ENCODE data around the gene ACADSB. TPM values are rescaled to one million over a fixed set of nuclear protein-coding genes. Genes with fewer than 3 reads are reported as not detected.

The ACADSB gene
- 4.6 and 5.1 TPM in 2 replicates for total RNA-seq

GRCh38 chr10:123008355-123009104 is at the start of gene ACADSB, which contains the start of gene IKZF5:
Gene ACADSB (plus strand): TSS chr10:123009006. CDS start chr10:123009030, 24 bp downstream.
Gene IKZF5 (minus strand): TSS chr10:123008795. CDS start chr10:122998625, 10,170 bp downstream.

GRCh38 chr10:122980209-122981065 is 28.4 kb upstream of the ACADSB start, which contains the start of gene PSTK:
Gene PSTK (plus strand): TSS chr10:122980401. CDS start chr10:122980480, 79 bp downstream.

Other genes with a start within 250 kb of the ACADSB start
- 0.09 and 0.28 TPM in 2 replicates for gene CUZD1, start 163.1 kb upstream of the ACADSB start, total RNA-seq
- gene FAM24B, start 129.4 kb upstream of the ACADSB start, total RNA-seq = 0.42 and 2.2 TPM in 2 replicates
- not detected in 2 replicates for gene FAM24A, start 98.4 kb upstream of the ACADSB start, total RNA-seq
- 5.1 and 5.7 TPM in 2 replicates for gene C10orf88, start 54.8 kb upstream of the ACADSB start, total RNA-seq
- gene PSTK, start 28.6 kb upstream of the ACADSB start, total RNA-seq = 2.5 and 7.1 TPM in 2 replicates
- 1.4 and 3.2 TPM in 2 replicates for gene IKZF5, start 211 bp upstream of the ACADSB start, total RNA-seq
- not detected in 2 replicates for gene HMX3, start 127.0 kb downstream of the ACADSB start, total RNA-seq
- gene HMX2, start 139.1 kb downstream of the ACADSB start, total RNA-seq = not detected in 2 replicates
- gene BUB3, start 145.4 kb downstream of the ACADSB start, total RNA-seq = 105 and 117 TPM in 2 replicates

All from airway epithelial cell (primary cell).